Endodermal cell (in vitro differentiated cells): ENCODE results near the gene ZBTB7C. TPM values are rescaled to one million over a fixed set of nuclear protein-coding genes. Genes with fewer than 3 reads are reported as not detected.

Experiments
- DNase-seq: peaks from one replicate; pipeline ENCODE4 v3.0.0-alpha.2; 2017
- H3K27ac ChIP-seq: 2 replicates; pipeline ENCODE4 v1.5.1; 2013; ENCODE audit warnings: mild to moderate bottlenecking, low read depth, low read length, moderate library complexity
- H3K27me3 ChIP-seq: 2 replicates; pipeline ENCODE4 v1.6.1; 2013; ENCODE audit warnings: mild to moderate bottlenecking, low read length, moderate library complexity; ENCODE audit not compliant: insufficient read depth, control insufficient read depth, poor library complexity, severe bottlenecking
- H3K36me3 ChIP-seq: 2 replicates; pipeline ENCODE4 v1.7.0; 2013; ENCODE audit warnings: mild to moderate bottlenecking, low read length, moderate library complexity; ENCODE audit not compliant: control insufficient read depth, insufficient read depth
- H3K4me1 ChIP-seq: one replicate; pipeline ENCODE4 v1.7.0; 2013; ENCODE audit warnings: low read length; ENCODE audit not compliant: control insufficient read depth, insufficient read depth
- H3K4me3 ChIP-seq: 2 replicates; pipeline ENCODE4 v1.5.1; 2013; ENCODE audit warnings: mild to moderate bottlenecking, low read length, moderate library complexity
- H3K9ac ChIP-seq: 2 replicates; pipeline ENCODE4 v1.6.1; 2013; ENCODE audit warnings: mild to moderate bottlenecking, low read length, moderate library complexity; ENCODE audit not compliant: poor library complexity, severe bottlenecking; ENCODE audit errors: extremely low read depth
- H3K9me3 ChIP-seq: 2 replicates; pipeline ENCODE4 v1.6.1; 2013; ENCODE audit warnings: mild to moderate bottlenecking, low read length, moderate library complexity; ENCODE audit not compliant: control insufficient read depth
- H3K27ac Mint-ChIP-seq: 2 replicates; pipeline ENCODE4 v1.8.0; 2020; ENCODE audit warnings: mixed read lengths
- H3K27me3 Mint-ChIP-seq: 2 replicates; pipeline ENCODE4 v1.8.0; 2021; ENCODE audit warnings: mild to moderate bottlenecking, mixed read lengths; ENCODE audit not compliant: insufficient read depth
- H3K36me3 Mint-ChIP-seq: 2 replicates; pipeline ENCODE4 v1.8.0; 2020; ENCODE audit warnings: low read depth, mixed read lengths
- H3K4me1 Mint-ChIP-seq: 2 replicates; pipeline ENCODE4 v1.8.0; 2020; ENCODE audit warnings: mixed read lengths
- H3K4me3 Mint-ChIP-seq: 2 replicates; pipeline ENCODE4 v1.8.0; 2020; ENCODE audit warnings: mild to moderate bottlenecking, moderate library complexity, mixed read lengths
- H3K9me3 Mint-ChIP-seq: 2 replicates; pipeline ENCODE4 v1.8.0; 2020; ENCODE audit warnings: mild to moderate bottlenecking, mixed read lengths
- CTCF ChIP-seq: fragments of 200-600 bp; sonication (generic); conservative IDR thresholded peaks from 2 replicates; pipeline ENCODE4 v1.5.0; 2021; ENCODE audit warnings: antibody characterized with exemption, mild to moderate bottlenecking
- WGBS, 2 experiments: methylation state at CpG; one replicate each; pipeline versions ENCODE4 v1.1.5 to v1.1.7; 2013; ENCODE audit warnings: missing lambda C conversion rate in 2 of 2, mixed read lengths in 1 of 2; ENCODE audit not compliant: insufficient coverage in 1 of 2, insufficient read length in 1 of 2; 5-methylcytosine and 5-hydroxymethylcytosine counted together
- total RNA-seq, 2 donors: library from RNA; stranded (reverse); fragmentation: NEBNext Ultra II Directional in 1 of 2; extraction: Animal tissue kit (Norgen Biotek cat#: 25700) in 1 of 2; gene quantifications; 2 replicates in 1 of 2; 3 replicates in 1 of 2; pipeline ENCODE4 v1.2.1, GENCODE V29; 2021

The ZBTB7C gene
- total RNA-seq, 2 donors from 2014 or later = 0.31 to 0.62 TPM

GRCh38 chr18:48170651-48171050 is 238.5 kb downstream of the ZBTB7C start:
- peaks cover 12% of the 10 kb centered on the region for H3K4me1 ChIP-seq
- no peak overlapping the region for H3K27ac Mint-ChIP-seq
- no peak overlapping the region for H3K27ac ChIP-seq
- H3K36me3 ChIP-seq = no peaks in the 10 kb centered on the region
- no peak overlapping the region for H3K4me3 Mint-ChIP-seq
- H3K4me1 Mint-ChIP-seq = peaks cover 14% of the 10 kb centered on the region
- no peaks in the 10 kb centered on the region for H3K27me3 ChIP-seq
- H3K4me3 ChIP-seq = no peak overlapping the region
- no peaks in the 10 kb centered on the region for H3K9me3 ChIP-seq
- H3K9ac ChIP-seq = no peak overlapping the region
- 88 to 89% methylated on average over 4 to 5 of the region's 5 CpGs for WGBS, 2 experiments
- DNase-seq = no peak
- H3K9me3 Mint-ChIP-seq = no peaks in the 10 kb centered on the region
- no peaks in the 10 kb centered on the region for H3K36me3 Mint-ChIP-seq
- no peak for TF ChIP-seq CTCF
- H3K27me3 Mint-ChIP-seq = peaks cover 9% of the 10 kb centered on the region

GRCh38 chr18:48168861-48169260 is 240.3 kb downstream of the ZBTB7C start:
- no peaks in the 10 kb centered on the region for H3K9me3 ChIP-seq
- no peak overlapping the region for H3K4me3 ChIP-seq
- peaks cover 14% of the 10 kb centered on the region for H3K4me1 Mint-ChIP-seq
- H3K36me3 ChIP-seq = no peaks in the 10 kb centered on the region
- no peak for DNase-seq
- peaks cover 12% of the 10 kb centered on the region for H3K4me1 ChIP-seq
- no peaks in the 10 kb centered on the region for H3K9me3 Mint-ChIP-seq
- H3K36me3 Mint-ChIP-seq = no peaks in the 10 kb centered on the region
- peaks cover 6% of the 10 kb centered on the region for H3K27me3 ChIP-seq
- no peak overlapping the region for H3K9ac ChIP-seq
- peaks cover 21% of the 10 kb centered on the region for H3K27me3 Mint-ChIP-seq
- no peak overlapping the region for H3K4me3 Mint-ChIP-seq
- no peak overlapping the region for H3K27ac ChIP-seq
- TF ChIP-seq CTCF = no peak
- 91 to 93% methylated on average over 2 of the region's 2 CpGs for WGBS, 2 experiments
- no peak overlapping the region for H3K27ac Mint-ChIP-seq

- 86 to 87% methylated on average over 5 of the region's 5 CpGs for WGBS, 2 experiments
- no peak overlapping the region for H3K27ac ChIP-seq
- H3K4me3 ChIP-seq = no peak overlapping the region
- H3K9ac ChIP-seq = no peak overlapping the region
- H3K4me3 Mint-ChIP-seq = no peak overlapping the region
- peaks cover 14% of the 10 kb centered on the region for H3K27me3 ChIP-seq
- H3K36me3 ChIP-seq = no peaks in the 10 kb centered on the region
- no peak for DNase-seq
- no peaks in the 10 kb centered on the region for H3K36me3 Mint-ChIP-seq
- no peak for TF ChIP-seq CTCF
- H3K4me1 Mint-ChIP-seq = peaks cover 14% of the 10 kb centered on the region
- H3K9me3 ChIP-seq = no peaks in the 10 kb centered on the region
- peaks cover 12% of the 10 kb centered on the region for H3K4me1 ChIP-seq
- H3K27me3 Mint-ChIP-seq = peaks cover 22% of the 10 kb centered on the region
- H3K9me3 Mint-ChIP-seq = no peaks in the 10 kb centered on the region
- H3K27ac Mint-ChIP-seq = no peak overlapping the region
Measured at GRCh38 chr18:48167897-48168253, 241.3 kb downstream of the ZBTB7C start.
